Measurements from ENCODE around the gene DOCK4. TPM values are rescaled to one million over a fixed set of nuclear protein-coding genes. Genes with fewer than 3 reads are reported as not detected.

Gene DOCK4
- total and polyA plus RNA-seq, 2 of the 8 experiments (the other 6 are each of a cell fraction or from before 2014, with no cell fraction given), result 5.1 to 23.6 TPM

- CTCF ChIA-PET (ENCODE audit: partially characterized antibody), result interaction anchor here (0.6 to 2.7 kb wide), 5 partner anchors 19 to 547 kb away, joined by 3 to 10 read pairs (median 3); no protein-coding TSS in a partner anchor
- Histone ChIP-seq H3K4me1 (replicated peaks in 1 of 4; ENCODE audit: control insufficient read depth in 3 of 4, insufficient read depth in 4 of 4, low read length in 3 of 4) (peaks cover 2 to 20% (median 6%) of the 10 kb centered on the region in 4 experiments), H2BK5ac (ENCODE audit: low read depth, low read length) (peak overlapping the region; percentile 67; the same call in 1 of the 2 replicates), H3K36me3 (ENCODE audit: control insufficient read depth in 2 of 4, insufficient read depth in 4 of 4, low read length in 3 of 4) (peaks cover 0 to 2% (median 0%) of the 10 kb centered on the region in 4 experiments; a peak in 1 of 8 replicates), H2BK120ac (replicated peaks; ENCODE audit: low read depth, low read length) (no peak overlapping the region), H3K27me3 (replicated peaks in 1 of 4; ENCODE audit: control insufficient read depth in 3 of 4, extremely low read depth in 1 of 4, insufficient read depth in 3 of 4, low read length in 3 of 4) (no peaks in the 10 kb centered on the region), H3K4me3 (ENCODE audit: extremely low read depth in 1 of 4, insufficient read depth in 2 of 4, low read depth in 3 of 4, low read length in 4 of 4) (no peak overlapping the region), H4K20me1 (replicated peaks in 1 of 2; ENCODE audit: control insufficient read depth in 1 of 2, insufficient read depth in 2 of 2, low read length in 2 of 2) (no peaks in the 10 kb centered on the region), H2BK20ac (ENCODE audit: low read length) (no peak overlapping the region), H3K56ac (replicated peaks; ENCODE audit: insufficient read length, low read depth, low read length) (peak overlapping the region; percentile 1), H2BK15ac (ENCODE audit: low read length) (0 out of 2 replicates have a peak overlapping the region, but pooled peaks have one; percentile 31), H3K23me2 (ENCODE audit: low read depth, low read length) (no peaks in the 10 kb centered on the region; the same call in 1 of the 2 replicates), H4K91ac (replicated peaks; ENCODE audit: insufficient read length, low read length) (no peak overlapping the region), H3K9ac (replicated peaks in 1 of 4; ENCODE audit: extremely low read depth in 1 of 4, low read depth in 3 of 4, low read length in 3 of 4) (no peak overlapping the region), H3K27ac (ENCODE audit: low read depth, low read length) (no peak overlapping the region), H4K5ac (ENCODE audit: insufficient read length, low read depth, low read length) (no peak overlapping the region), H2BK12ac (ENCODE audit: low read depth, low read length) (peak overlapping the region; percentile 62; the same call in 1 of the 2 replicates), H3K79me2 (ENCODE audit: control insufficient read depth in 1 of 2, insufficient read depth in 2 of 2, low read length in 2 of 2) (no peaks in the 10 kb centered on the region), H4K8ac (ENCODE audit: extremely low read depth, insufficient read depth, low read length) (no peak overlapping the region), H3K9me3 (ENCODE audit: insufficient read depth in 2 of 2, low read depth in 1 of 2, low read length in 1 of 2) (no peaks in the 10 kb centered on the region; a peak in 1 of 4 replicates), H2AK5ac (ENCODE audit: low read depth, low read length) (0 out of 2 replicates have a peak overlapping the region, but pooled peaks have one; percentile 30), H3K4ac (replicated peaks; ENCODE audit: insufficient read length, low read depth, low read length) (no peak overlapping the region), H2AFZ (ENCODE audit: low read length) (peak overlapping the region; percentile 45; the same call in 1 of the 2 replicates), H3K4me2 (ENCODE audit: insufficient read depth in 1 of 2, low read depth in 2 of 2, low read length in 2 of 2) (peak overlapping the region; percentile 28 to 33; a peak in 3 of 4 replicates), H3K14ac (ENCODE audit: insufficient read length) (no peak overlapping the region), H3K18ac (ENCODE audit: extremely low read depth, low read length) (peak overlapping the region; percentile 36; the same call in 1 of the 2 replicates), H3K23ac (ENCODE audit: insufficient read length) (no peak overlapping the region), H3K79me1 (ENCODE audit: low read depth, low read length) (no peaks in the 10 kb centered on the region)
- POLR2A ChIA-PET (ENCODE audit: partially characterized antibody), result interaction anchor here (1.4 kb wide), 1 partner anchor 20 kb away, joined by 3 read pairs; no protein-coding TSS in a partner anchor
- FAIRE-seq, result no peak
- no peak for TF ChIP-seq BACH1 (IDR thresholded peaks at IDR 0.05; ENCODE audit: low read length)
- no peak for DNase-seq (ENCODE audit: low read depth in 1 of 2, low spot score in 2 of 2)
- WGBS, 2 experiments (ENCODE audit: extremely low coverage in 1 of 2, insufficient coverage in 1 of 2, insufficient read length in 1 of 2, insufficient replicate concordance in 2 of 2, low coverage in 1 of 2, low lambda C conversion rate in 2 of 2, missing lambda C conversion rate in 1 of 2), result 35% methylated on average over 2 of the region's 2 CpGs; no CpG with 5 or more reads in 1 of the 2 experiments
Observed at GRCh38 chr7:111873963-111874690, 332.1 kb downstream of the DOCK4 start.

Data from H1 (cell line).